ENCODE results near the gene CHRM5. TPM values are rescaled to one million over a fixed set of nuclear protein-coding genes. Genes with fewer than 3 reads are reported as not detected.

Gene CHRM5
- total and polyA plus RNA-seq, 2 of the 8 experiments (the other 6 are each of a cell fraction or from before 2014, with no cell fraction given) = not detected

DNA sequence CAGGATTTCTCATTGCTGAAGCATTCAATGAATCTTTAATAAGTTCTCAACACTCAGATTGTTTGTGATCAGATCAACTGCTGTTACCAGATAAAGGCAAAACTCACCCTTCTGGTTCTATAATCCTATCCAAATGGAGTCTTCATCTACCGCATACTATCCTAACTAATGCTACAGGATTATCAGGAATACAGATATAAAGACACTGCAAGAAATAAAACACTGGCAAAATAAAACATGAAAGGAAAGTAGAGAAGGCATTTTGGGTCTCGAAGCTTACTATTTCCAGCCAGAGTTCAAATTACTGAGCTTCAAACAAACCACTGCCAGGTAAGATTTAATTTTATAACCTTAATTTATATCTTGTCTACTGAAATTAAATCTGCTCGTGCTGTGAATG lies 524 bp downstream of the CHRM5 start (continued):
- TF ChIP-seq CHD7 (IDR thresholded peaks at IDR 0.05; ENCODE audit: insufficient replicate concordance, low read length) (no peak), EP300 (IDR thresholded peaks at IDR 0.05; ENCODE audit: borderline replicate concordance in 1 of 2, low read depth in 2 of 2, low read length in 2 of 2) (no peak), RFX5 (IDR thresholded peaks at IDR 0.05; ENCODE audit: borderline replicate concordance, low read depth, low read length) (no peak), RAD21 (IDR thresholded peaks at IDR 0.05 in 1 of 2, conservative IDR thresholded peaks at IDR 0.05 in 1 of 2; ENCODE audit: low read depth in 2 of 2, low read length in 2 of 2) (no peak), SUZ12 (IDR thresholded peaks at IDR 0.05; ENCODE audit: low read length) (no peak)
- TF ChIP-seq, protein P1, sequence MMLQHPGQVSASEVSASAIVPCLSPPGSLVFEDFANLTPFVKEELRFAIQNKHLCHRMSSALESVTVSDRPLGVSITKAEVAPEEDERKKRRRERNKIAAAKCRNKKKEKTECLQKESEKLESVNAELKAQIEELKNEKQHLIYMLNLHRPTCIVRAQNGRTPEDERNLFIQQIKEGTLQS (IDR thresholded peaks at IDR 0.05; ENCODE audit: insufficient read depth, low read depth, low read length) = no peak
- TF ChIP-seq, protein P2, sequence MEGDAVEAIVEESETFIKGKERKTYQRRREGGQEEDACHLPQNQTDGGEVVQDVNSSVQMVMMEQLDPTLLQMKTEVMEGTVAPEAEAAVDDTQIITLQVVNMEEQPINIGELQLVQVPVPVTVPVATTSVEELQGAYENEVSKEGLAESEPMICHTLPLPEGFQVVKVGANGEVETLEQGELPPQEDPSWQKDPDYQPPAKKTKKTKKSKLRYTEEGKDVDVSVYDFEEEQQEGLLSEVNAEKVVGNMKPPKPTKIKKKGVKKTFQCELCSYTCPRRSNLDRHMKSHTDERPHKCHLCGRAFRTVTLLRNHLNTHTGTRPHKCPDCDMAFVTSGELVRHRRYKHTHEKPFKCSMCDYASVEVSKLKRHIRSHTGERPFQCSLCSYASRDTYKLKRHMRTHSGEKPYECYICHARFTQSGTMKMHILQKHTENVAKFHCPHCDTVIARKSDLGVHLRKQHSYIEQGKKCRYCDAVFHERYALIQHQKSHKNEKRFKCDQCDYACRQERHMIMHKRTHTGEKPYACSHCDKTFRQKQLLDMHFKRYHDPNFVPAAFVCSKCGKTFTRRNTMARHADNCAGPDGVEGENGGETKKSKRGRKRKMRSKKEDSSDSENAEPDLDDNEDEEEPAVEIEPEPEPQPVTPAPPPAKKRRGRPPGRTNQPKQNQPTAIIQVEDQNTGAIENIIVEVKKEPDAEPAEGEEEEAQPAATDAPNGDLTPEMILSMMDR (IDR thresholded peaks at IDR 0.05; ENCODE audit: control extremely low read depth in 1 of 3, insufficient read depth in 1 of 3, low read depth in 1 of 3, low read length in 3 of 3) = no peak
